IMR-90 (cell line): ENCODE results near the gene KAT2A. TPM values are rescaled to one million over a fixed set of nuclear protein-coding genes. Genes with fewer than 3 reads are reported as not detected.

Source experiments
- ATAC-seq: fragments of 200-7000 bp; cut with Tn5 transposase; 2 replicates; pipeline ENCODE4 v1.9.1; 2020; ENCODE audit warnings: low read depth, mild to moderate bottlenecking, moderate library complexity
- BruUV-seq: library from RNA; stranded (reverse); fragments of 400-500 nt; replicated peaks from 2 replicates; lab custom pipeline; 2021; lab: Mats Ljungman, UMichigan
- CTCF ChIA-PET: fragments of 300-600 bp; formaldehyde crosslinking; extraction: SDS; loops from one replicate; lab custom pipeline; 2021; ENCODE audit warnings: antibody characterized with exemption; lab: Yijun Ruan, JAX
- POLR2A ChIA-PET: fragments of 300-600 bp; sonication (Branson Sonifier 250); formaldehyde crosslinking; loops from one replicate; lab custom pipeline; 2022; ENCODE audit warnings: antibody characterized with exemption; ENCODE audit not compliant: unreplicated experiment; lab: Charles Lee
- DNase-seq: peaks from one replicate; pipeline ENCODE4 v3.0.0; 2013
- H2AFZ ChIP-seq: replicated peaks from 2 replicates; pipeline ENCODE3; 2013; ENCODE audit warnings: low read length, mild to moderate bottlenecking; ENCODE audit not compliant: poor library complexity
- H2AK5ac ChIP-seq: 2 replicates; pipeline ENCODE4 v1.6.1; 2013; ENCODE audit warnings: low read depth, low read length, inconsistent platforms
- H2AK9ac ChIP-seq: replicated peaks from 2 replicates; pipeline ENCODE3; 2013; ENCODE audit warnings: mild to moderate bottlenecking, low read depth, low read length, moderate library complexity; ENCODE audit not compliant: poor library complexity
- H2BK120ac ChIP-seq: 2 replicates; pipeline ENCODE4 v1.6.1; 2013; ENCODE audit warnings: low read depth, low read length, inconsistent platforms
- H2BK15ac ChIP-seq: 3 replicates; pipeline ENCODE4 v1.6.1; 2013; ENCODE audit warnings: low read depth, low read length, inconsistent platforms
- H2BK20ac ChIP-seq: 2 replicates; pipeline ENCODE4 v1.6.1; 2013; ENCODE audit warnings: low read depth, mild to moderate bottlenecking, inconsistent platforms, low read length, moderate library complexity
- H2BK5ac ChIP-seq: 2 replicates; pipeline ENCODE4 v1.6.1; 2013; ENCODE audit warnings: mild to moderate bottlenecking, low read depth, low read length, inconsistent platforms; ENCODE audit not compliant: poor library complexity, severe bottlenecking
- H3K14ac ChIP-seq: replicated peaks from 2 replicates; pipeline ENCODE4 v1.6.1; 2013; ENCODE audit warnings: low read depth, low read length, inconsistent platforms
- H3K18ac ChIP-seq: 2 replicates; pipeline ENCODE4 v1.6.1; 2013; ENCODE audit warnings: low read depth, low read length, control low read depth
- H3K23ac ChIP-seq: 2 replicates; pipeline ENCODE4 v1.6.1; 2013; ENCODE audit warnings: low read depth, low read length, inconsistent platforms
- H3K27ac ChIP-seq: 2 replicates; pipeline ENCODE4 v1.5.1; 2013; ENCODE audit warnings: mild to moderate bottlenecking, control low read depth, low read length; ENCODE audit not compliant: insufficient read depth
- H3K27me3 ChIP-seq: 2 replicates; pipeline ENCODE4 v1.6.1; 2013; ENCODE audit warnings: low read length; ENCODE audit not compliant: control insufficient read depth, insufficient read depth
- H3K36me3 ChIP-seq: 2 replicates; pipeline ENCODE4 v1.6.1; 2013; ENCODE audit warnings: low read length, mixed read lengths; ENCODE audit not compliant: control insufficient read depth, insufficient read depth
- H3K4ac ChIP-seq: 2 replicates; pipeline ENCODE4 v1.6.1; 2013; ENCODE audit warnings: low read depth, low read length, inconsistent platforms
- H3K4me1 ChIP-seq: 2 replicates; pipeline ENCODE4 v1.6.1; 2013; ENCODE audit warnings: low read length, mixed read lengths; ENCODE audit not compliant: control insufficient read depth, insufficient read depth
- H3K4me2 ChIP-seq: 2 replicates; pipeline ENCODE4 v1.6.1; 2013; ENCODE audit warnings: low read depth, mild to moderate bottlenecking, control low read depth, low read length, moderate library complexity
- H3K4me3 ChIP-seq: 2 replicates; pipeline ENCODE4 v1.5.1; 2013; ENCODE audit warnings: low read depth, mild to moderate bottlenecking, control low read depth, low read length, moderate library complexity; ENCODE audit not compliant: insufficient read depth
- H3K56ac ChIP-seq: 2 replicates; pipeline ENCODE4 v1.6.1; 2013; ENCODE audit warnings: low read length, inconsistent platforms; ENCODE audit not compliant: insufficient read depth; ENCODE audit errors: extremely low read depth
- H3K79me1 ChIP-seq, 2 experiments: 2 replicates each; pipeline ENCODE4 v1.6.1; 2013; ENCODE audit warnings: low read length in 2 of 2, inconsistent platforms in 1 of 2, low read depth in 1 of 2
- H3K9ac ChIP-seq: 2 replicates; pipeline ENCODE4 v1.6.1; 2013; ENCODE audit warnings: low read depth, low read length, control low read depth
- H3K9me1 ChIP-seq: 2 replicates; pipeline ENCODE4 v1.6.1; 2013; ENCODE audit warnings: low read length, inconsistent platforms; ENCODE audit not compliant: insufficient read depth
- H3K9me3 ChIP-seq: 2 replicates; pipeline ENCODE4 v1.6.1; 2013; ENCODE audit warnings: low read length; ENCODE audit not compliant: control insufficient read depth, insufficient read depth
- H4K20me1 ChIP-seq: 2 replicates; pipeline ENCODE4 v1.6.1; 2013; ENCODE audit warnings: low read length, inconsistent platforms; ENCODE audit not compliant: insufficient read depth
- H4K5ac ChIP-seq: 2 replicates; pipeline ENCODE4 v1.6.1; 2013; ENCODE audit warnings: mild to moderate bottlenecking, low read depth, low read length, control low read depth
- H4K8ac ChIP-seq, 2 experiments: 2 replicates each; pipeline ENCODE4 v1.6.1; 2013; ENCODE audit warnings: low read depth in 2 of 2, low read length in 2 of 2, control low read depth in 1 of 2, inconsistent platforms in 1 of 2
- H4K91ac ChIP-seq: 2 replicates; pipeline ENCODE4 v1.6.1; 2013; ENCODE audit warnings: low read depth, low read length, inconsistent platforms; ENCODE audit not compliant: insufficient read depth
- CEBPB ChIP-seq: IDR thresholded peaks from 2 replicates; pipeline ENCODE4 v1.6.1; 2012; ENCODE audit warnings: low read depth, low read length, improper control_type of control experiment
- CHD1 ChIP-seq: IDR thresholded peaks from 2 replicates; pipeline ENCODE4 v1.6.1; 2012; ENCODE audit warnings: low read depth, low read length, improper control_type of control experiment
- CTCF ChIP-seq: conservative IDR thresholded peaks from 2 replicates; pipeline ENCODE4 v1.5.1; 2012; ENCODE audit warnings: mild to moderate bottlenecking, low read depth, low read length, improper control_type of control experiment
- FOS ChIP-seq: fragments of 150-350 bp; IDR thresholded peaks from 2 replicates; pipeline ENCODE4 v1.6.1; 2016; ENCODE audit warnings: low read depth, low read length
- MAFK ChIP-seq: IDR thresholded peaks from 2 replicates; pipeline ENCODE4 v1.6.1; 2012; ENCODE audit warnings: low read depth, low read length, improper control_type of control experiment
- MAZ ChIP-seq: IDR thresholded peaks from 2 replicates; pipeline ENCODE4 v1.6.1; 2012; ENCODE audit warnings: low read depth, mild to moderate bottlenecking, low read length, improper control_type of control experiment, moderate library complexity, borderline replicate concordance
- MXI1 ChIP-seq: IDR thresholded peaks from 2 replicates; pipeline ENCODE4 v1.6.1; 2012; ENCODE audit warnings: low read depth, mild to moderate bottlenecking, low read length, moderate library complexity, borderline replicate concordance
- NFE2L2 ChIP-seq: fragments of 150-350 bp; IDR thresholded peaks from 2 replicates; pipeline ENCODE4 v1.6.1; 2016; ENCODE audit warnings: low read depth, mild to moderate bottlenecking, low read length
- RCOR1 ChIP-seq: IDR thresholded peaks from 2 replicates; pipeline ENCODE4 v1.6.1; 2012; ENCODE audit warnings: mild to moderate bottlenecking, low read length, improper control_type of control experiment; ENCODE audit not compliant: insufficient replicate concordance
- RFX5 ChIP-seq: IDR thresholded peaks from 2 replicates; pipeline ENCODE4 v1.8.0; 2012; ENCODE audit warnings: low read depth, mild to moderate bottlenecking, low read length, moderate library complexity
- SMC3 ChIP-seq: fragments of 150-350 bp; IDR thresholded peaks from 2 replicates; pipeline ENCODE4 v1.6.1; 2016; ENCODE audit warnings: low read depth, mild to moderate bottlenecking, antibody characterized with exemption, low read length, moderate library complexity
- WGBS, 2 experiments: methylation state at CpG; one replicate each; pipeline versions ENCODE4 v1.1.5 to v1.1.7; 2013; ENCODE audit warnings: missing lambda C conversion rate in 2 of 2; ENCODE audit not compliant: insufficient read length in 1 of 2; ENCODE audit errors: extremely low coverage in 2 of 2; 5-methylcytosine and 5-hydroxymethylcytosine counted together
- dilution Hi-C: fragments of 300-500 bp; cut with HindIII; formaldehyde crosslinking; loops from one replicate; pipeline ENCODE4 v1.14.3; 2018; ENCODE audit warnings: low sequenced_read_pairs; ENCODE audit not compliant: unreplicated experiment
- in situ Hi-C: fragments of 300-500 bp; cut with MboI; formaldehyde crosslinking; loops from 3 replicates; pipeline ENCODE4 v1.14.3; 2019; ENCODE audit warnings: low sequenced_read_pairs, inconsistent platforms, mixed read lengths
- intact Hi-C: fragments of 100-400 bp; cut with micrococcal nuclease; formaldehyde crosslinking; loops from 2 replicates; pipeline ENCODE4 v1.10.0; 2022
- polyA plus RNA-seq, 3 experiments: library from polyadenylated mRNA; depleted of rRNA; stranded (reverse); fragments of >200 nt; gene quantifications; 2 replicates each; pipeline ENCODE4 v1.2.3, GENCODE V29; 2012; ENCODE audit warnings: low replicate concordance in 1 of 3
- total RNA-seq: library from RNA; depleted of rRNA; stranded (reverse); fragments of >200 nt; gene quantifications from 2 replicates; pipeline ENCODE4 v1.2.3, GENCODE V29; 2012
- TF ChIP-seq, protein P1 (sequence below): fragments of 150-350 bp; IDR thresholded peaks from 2 replicates; pipeline ENCODE4 v1.6.1; 2017; ENCODE audit warnings: mild to moderate bottlenecking, antibody characterized with exemption, low read length, low read depth

The KAT2A gene
- total and polyA plus RNA-seq, 2 of the 4 experiments (the other 2 are of a cell fraction): 6.3 to 28.2 TPM

DNA sequence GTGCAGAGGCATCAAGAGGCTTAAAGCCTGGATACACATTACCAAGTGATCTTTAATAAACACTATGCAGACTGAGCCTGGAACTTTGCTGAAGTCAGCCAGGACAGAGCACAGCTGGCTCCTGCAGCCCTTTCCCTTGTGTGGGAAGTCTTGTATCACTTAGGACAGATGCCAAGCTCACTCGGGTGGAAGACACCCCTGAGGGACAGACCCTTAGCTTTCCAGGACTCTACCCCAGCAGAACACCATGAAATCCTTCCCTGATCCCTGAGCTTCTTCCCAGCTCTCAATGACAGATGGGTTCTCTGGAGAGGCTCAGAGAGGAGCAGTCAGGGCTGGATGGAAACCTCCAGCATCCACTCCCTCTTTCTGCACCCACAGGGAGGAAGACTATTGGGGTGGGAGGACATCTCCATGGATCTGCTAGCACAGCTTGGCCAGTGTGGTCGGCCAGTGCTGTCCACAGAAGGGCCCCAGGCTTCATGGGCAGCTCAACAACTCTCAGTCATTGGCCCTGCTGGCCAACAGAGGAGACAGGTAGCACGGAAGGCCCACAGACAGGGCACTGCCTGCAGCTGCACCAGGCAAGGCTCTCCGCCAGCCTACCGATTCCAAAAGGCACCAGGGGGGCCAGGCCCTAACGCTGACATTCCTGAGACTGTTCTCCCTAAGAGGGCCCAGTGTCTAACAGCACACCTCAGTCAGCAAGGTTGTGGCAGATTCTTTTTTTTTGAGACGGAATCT, 17.8 kb upstream of the KAT2A start (continued):
- no peak for TF ChIP-seq CHD1

- peak overlapping the region; percentile 50; the same call in 1 of the 2 replicates for H3K14ac ChIP-seq
- no peak overlapping the region; a peak in 1 of 4 replicates for H4K8ac ChIP-seq
- H3K4me1 ChIP-seq: peaks cover 37% of the 10 kb centered on the region
- H4K5ac ChIP-seq: no peak overlapping the region
- no CpG with 5 or more reads among the region's 3 CpGs for WGBS, 2 experiments
- peak overlapping the region; percentile 40; the same call in 1 of the 2 replicates for H2BK20ac ChIP-seq
- H3K4me2 ChIP-seq: no peak overlapping the region
- peaks cover 9% of the 10 kb centered on the region for H3K36me3 ChIP-seq
- H2AK9ac ChIP-seq: no peak overlapping the region
- ATAC-seq: no peak
- dilution Hi-C loops: no loop called here
- 0 out of 3 replicates have a peak overlapping the region, but pooled peaks have one; percentile 70 for H2BK15ac ChIP-seq
- H3K18ac ChIP-seq: no peak overlapping the region
- in situ Hi-C loops: no loop called here
- intact Hi-C loops: loop anchor here (10.0 kb wide), 1 partner anchor 388 kb away; no protein-coding TSS in a partner anchor
- no peak overlapping the region; the same call in 1 of the 2 replicates for H3K23ac ChIP-seq
- peaks cover 34 to 92% of the 10 kb centered on the region in 2 experiments for H3K79me1 ChIP-seq
- H3K4ac ChIP-seq: peak overlapping the region; percentile 89; the same call in 1 of the 2 replicates
- H2BK120ac ChIP-seq: peak overlapping the region; percentile 28; the same call in 1 of the 2 replicates
- no peak overlapping the region for H3K56ac ChIP-seq
- no peak overlapping the region for H3K4me3 ChIP-seq
- H3K9ac ChIP-seq: no peak overlapping the region
- no peak overlapping the region for H4K91ac ChIP-seq
- no peak overlapping the region for H2BK5ac ChIP-seq
- H3K9me3 ChIP-seq: no peaks in the 10 kb centered on the region
- H2AK5ac ChIP-seq: peak overlapping the region; percentile 46
- no peak overlapping the region for H2AFZ ChIP-seq
- H3K9me1 ChIP-seq: peaks cover 58% of the 10 kb centered on the region
- peaks cover 79% of the 10 kb centered on the region for H4K20me1 ChIP-seq
- no peak for DNase-seq
- ChIA-PET CTCF (interaction anchor here (0.6 kb wide), 1 partner anchor 1067 kb away, joined by 3 read pairs; no protein-coding TSS in a partner anchor), POLR2A (no interaction called here)
- no peaks in the 10 kb centered on the region for H3K27me3 ChIP-seq
- no TSS peak for BruUV-seq
- no peak overlapping the region for H3K27ac ChIP-seq
- TF ChIP-seq CTCF: no peak
- TF ChIP-seq, protein P1, sequence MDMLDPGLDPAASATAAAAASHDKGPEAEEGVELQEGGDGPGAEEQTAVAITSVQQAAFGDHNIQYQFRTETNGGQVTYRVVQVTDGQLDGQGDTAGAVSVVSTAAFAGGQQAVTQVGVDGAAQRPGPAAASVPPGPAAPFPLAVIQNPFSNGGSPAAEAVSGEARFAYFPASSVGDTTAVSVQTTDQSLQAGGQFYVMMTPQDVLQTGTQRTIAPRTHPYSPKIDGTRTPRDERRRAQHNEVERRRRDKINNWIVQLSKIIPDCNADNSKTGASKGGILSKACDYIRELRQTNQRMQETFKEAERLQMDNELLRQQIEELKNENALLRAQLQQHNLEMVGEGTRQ: no peak
- no peak for TF ChIP-seq FOS
- TF ChIP-seq RFX5: no peak
- no peak for TF ChIP-seq CEBPB
- TF ChIP-seq MXI1: no peak
- TF ChIP-seq RCOR1: no peak
- TF ChIP-seq SMC3: no peak
- no peak for TF ChIP-seq MAFK
- no peak for TF ChIP-seq MAZ
- TF ChIP-seq NFE2L2: no peak
Observed at GRCh38 chr17:42136654-42137051, 15.5 kb upstream of the KAT2A start.
